SK-N-MC (cell line): ENCODE results near the gene BCL2L1.

Experiments
- EZH2 ChIP-seq: fragments of 200-600 bp; sonication (generic); IDR thresholded peaks from one replicate; pipeline ENCODE4 v1.6.1; 2017; ENCODE audit warnings: antibody characterized with exemption
- POLR2AphosphoS5 ChIP-seq: IDR thresholded peaks from 2 replicates; pipeline ENCODE4 v1.6.1; 2012; ENCODE audit warnings: mild to moderate bottlenecking, low read depth, low read length, borderline replicate concordance

DNA sequence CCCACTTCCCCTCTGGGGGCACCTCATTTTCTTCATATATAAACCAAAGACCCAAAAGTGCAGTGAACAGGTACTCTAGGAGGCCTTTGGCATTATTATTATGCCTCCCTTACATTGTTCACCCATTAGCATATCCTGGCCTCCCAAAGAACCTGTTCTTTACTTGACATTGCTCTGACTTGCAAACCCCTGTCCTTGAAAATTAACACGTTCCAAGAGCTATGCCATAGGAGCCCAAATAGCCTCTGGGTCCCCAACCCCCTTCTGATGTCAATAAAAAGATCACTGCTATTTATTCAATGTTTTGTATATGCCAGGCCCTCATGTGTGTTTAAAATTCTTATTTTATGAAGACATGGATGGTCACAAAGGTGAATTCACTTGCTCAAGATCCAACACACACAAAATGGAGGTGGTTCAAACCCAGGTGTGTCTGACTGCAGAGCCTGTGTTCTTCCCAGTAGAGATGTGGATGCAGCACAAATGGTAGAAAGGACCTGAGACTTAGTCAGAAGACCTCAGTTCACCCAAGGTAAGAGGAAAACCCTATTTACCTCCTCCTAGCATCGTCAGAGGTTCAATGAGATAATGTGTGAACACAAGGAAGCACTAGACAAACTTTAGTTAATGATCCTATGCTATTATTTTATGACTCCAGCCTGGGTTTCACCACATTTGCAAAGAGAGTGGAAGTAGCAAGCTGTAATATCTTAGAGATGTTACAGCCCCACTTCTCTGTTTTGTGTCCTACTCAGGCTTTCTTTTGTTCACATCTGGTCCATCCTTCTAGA lies 36.6 kb downstream of the BCL2L1 start:
- TF ChIP-seq EZH2 (no peak), POLR2AphosphoS5 (no peak)
